HepG2 (cell line): ENCODE results near the gene NOP9. TPM values are rescaled to one million over a fixed set of nuclear protein-coding genes. Genes with fewer than 3 reads are reported as not detected.
A peak's percentile ranks its signal among the peaks of the same experiment; 100 is the strongest.

Experiments used
- ATAC-seq: fragments of 200-7000 bp; cut with Tn5 transposase; 3 replicates; pipeline ENCODE4 v1.9.1; 2020; ENCODE audit warnings: mild to moderate bottlenecking, moderate library complexity
- BruUV-seq: library from RNA; stranded (reverse); fragments of 400-500 nt; replicated peaks from 2 replicates; lab custom pipeline; 2021; lab: Mats Ljungman, UMichigan
- CTCF ChIA-PET: fragments of 300-600 bp; formaldehyde crosslinking; extraction: SDS; loops from one replicate; lab custom pipeline; 2021; ENCODE audit warnings: low total read pairs, inconsistent platforms, low intra/inter-chr PET ratio; lab: Yijun Ruan, JAX
- POLR2A ChIA-PET: fragments of 350-600 bp; sonication (Branson Sonifier 250); formaldehyde crosslinking; loops from one replicate; lab custom pipeline; 2020; ENCODE audit warnings: antibody characterized with exemption, inconsistent platforms; lab: Yijun Ruan, JAX
- DNase-seq: peaks from one replicate; pipeline ENCODE4 v3.0.0-alpha.2; 2015; ENCODE audit warnings: low spot score
- FAIRE-seq: peaks from 3 replicates; lab custom pipeline; 2011; peaks lifted over from hg19 to GRCh38; lab: Jason Lieb, UNC
- H2AFZ ChIP-seq: one replicate; pipeline ENCODE4 v1.6.1; 2011; ENCODE audit warnings: low read length, inconsistent platforms
- H3K27ac ChIP-seq: fragments of 300-600 bp; 3 replicates; pipeline ENCODE4 v1.8.0; 2011; ENCODE audit warnings: mixed run types, mild to moderate bottlenecking, mixed read lengths, low read length, inconsistent platforms; ENCODE audit not compliant: insufficient read depth; ENCODE audit errors: extremely low read length
- H3K27me3 ChIP-seq, 2 experiments: fragments of 200-600 bp in 1 of 2; 2 replicates in 1 of 2; 3 replicates in 1 of 2; pipeline versions ENCODE4 v1.6.0 to v1.8.0; 2011; ENCODE audit warnings: low read length in 2 of 2, mild to moderate bottlenecking in 2 of 2, moderate library complexity in 2 of 2, inconsistent platforms in 1 of 2; ENCODE audit not compliant: insufficient read depth in 2 of 2, control insufficient read depth in 1 of 2
- H3K36me3 ChIP-seq, 2 experiments: fragments of 200-600 bp in 1 of 2; replicated peaks in 1 of 2; 2 replicates in 1 of 2; 3 replicates in 1 of 2; pipeline versions ENCODE4 v1.5.1 to v1.8.0; 2011; ENCODE audit warnings: low read length in 2 of 2, inconsistent platforms in 1 of 2; ENCODE audit not compliant: insufficient read depth in 2 of 2, control insufficient read depth in 1 of 2
- H3K4me1 ChIP-seq: 2 replicates; pipeline ENCODE4 v1.5.1; 2012; ENCODE audit warnings: low read length, inconsistent platforms; ENCODE audit not compliant: insufficient read depth
- H3K4me2 ChIP-seq: 2 replicates; pipeline ENCODE4 v1.6.0; 2011; ENCODE audit warnings: low read depth, low read length, inconsistent platforms
- H3K4me3 ChIP-seq, 3 experiments: fragments of 200-600 bp in 1 of 3; sonication (generic), shearing (Covaris generic) in 1 of 3; replicated peaks in 1 of 3; 2 replicates each; pipeline ENCODE4 v1.5.1; 2011 to 2016; ENCODE audit warnings: low read length in 3 of 3, inconsistent platforms in 2 of 3, low read depth in 2 of 3, mild to moderate bottlenecking in 2 of 3, control low read depth in 1 of 3, mixed read lengths in 1 of 3; ENCODE audit not compliant: insufficient read depth in 1 of 3
- H3K79me2 ChIP-seq: one replicate; pipeline ENCODE4 v1.6.1; 2011; ENCODE audit warnings: low read length, inconsistent platforms; ENCODE audit not compliant: insufficient read depth
- H3K9ac ChIP-seq: 2 replicates; pipeline ENCODE4 v1.6.0; 2011; ENCODE audit warnings: mild to moderate bottlenecking, low read depth, low read length, inconsistent platforms; ENCODE audit not compliant: insufficient read depth
- H3K9me3 ChIP-seq: 2 replicates; pipeline ENCODE4 v1.5.1; 2012; ENCODE audit warnings: mild to moderate bottlenecking, low read length
- H4K20me1 ChIP-seq: 2 replicates; pipeline ENCODE4 v1.6.0; 2011; ENCODE audit warnings: inconsistent platforms, mild to moderate bottlenecking, low read length, moderate library complexity; ENCODE audit not compliant: insufficient read depth
- ARNT ChIP-seq: fragments of 450-650 bp; IDR thresholded peaks from 2 replicates; pipeline ENCODE4 v1.6.1; 2017
- CBX2 ChIP-seq, 2 experiments: fragments of 200-600 bp in 1 of 2; sonication (generic); formaldehyde crosslinking in 1 of 2; IDR thresholded peaks; 2 replicates each; pipeline versions ENCODE4 v1.7.0 to v1.8.1; 2018 to 2022; ENCODE audit warnings: low read depth in 2 of 2, low read length in 1 of 2, mild to moderate bottlenecking in 1 of 2, missing genetic modification reagents in 1 of 2
- HNF4A ChIP-seq: sonication (generic); formaldehyde crosslinking; IDR thresholded peaks from 2 replicates; pipeline ENCODE4 v1.4.0; 2020; ENCODE audit warnings: missing genetic modification reagents
- MAZ ChIP-seq, 2 experiments: sonication (generic) in 1 of 2; formaldehyde crosslinking in 1 of 2; IDR thresholded peaks; 2 replicates each; pipeline versions ENCODE4 v1.5.0 to v1.6.1; 2012 to 2020; ENCODE audit warnings: low read depth in 2 of 2, mild to moderate bottlenecking in 2 of 2, borderline replicate concordance in 1 of 2, improper control_type of control experiment in 1 of 2, low read length in 1 of 2, missing genetic modification reagents in 1 of 2, moderate library complexity in 1 of 2
- NBN ChIP-seq: fragments of 450-650 bp; conservative IDR thresholded peaks from 2 replicates; pipeline ENCODE4 v1.6.1; 2017
- NFRKB ChIP-seq: fragments of 450-650 bp; IDR thresholded peaks from 2 replicates; pipeline ENCODE4 v1.6.1; 2017
- POLR2AphosphoS5 ChIP-seq: IDR thresholded peaks from 2 replicates; pipeline ENCODE4 v1.6.1; 2012; ENCODE audit warnings: low read depth, low read length
- RBFOX2 ChIP-seq: fragments of 200-400 bp; formaldehyde crosslinking; IDR thresholded peaks from 2 replicates; pipeline ENCODE4 v1.6.1; 2017; ENCODE audit warnings: low read depth, mild to moderate bottlenecking, low read length
- SMC3 ChIP-seq: IDR thresholded peaks from 2 replicates; pipeline ENCODE4 v1.6.1; 2011; ENCODE audit warnings: low read length, improper control_type of control experiment
- SP1 ChIP-seq, 2 experiments: fragments of 450-650 bp in 1 of 2; sonication (generic) in 1 of 2; formaldehyde crosslinking in 1 of 2; IDR thresholded peaks; 2 replicates each; pipeline versions ENCODE4 v1.4.0 to v1.6.1; 2016 to 2020; ENCODE audit warnings: missing genetic modification reagents in 1 of 2
- ZBTB49 ChIP-seq: sonication (generic); formaldehyde crosslinking; IDR thresholded peaks from 2 replicates; pipeline ENCODE4 v1.4.0; 2020; ENCODE audit warnings: missing genetic modification reagents, borderline replicate concordance
- ZNF251 ChIP-seq: sonication (generic); formaldehyde crosslinking; IDR thresholded peaks from 2 replicates; pipeline ENCODE4 v1.9.0; 2021; ENCODE audit warnings: mild to moderate bottlenecking, missing genetic modification reagents
- ZNF274 ChIP-seq: sonication (generic); formaldehyde crosslinking; IDR thresholded peaks from 2 replicates; pipeline ENCODE4 v1.5.1; 2020; ENCODE audit warnings: mild to moderate bottlenecking, missing genetic modification reagents
- ZNF282 ChIP-seq: fragments of 450-650 bp; IDR thresholded peaks from 2 replicates; pipeline ENCODE4 v1.6.1; 2018; ENCODE audit not compliant: partially characterized antibody
- ZNF468 ChIP-seq: sonication (generic); formaldehyde crosslinking; IDR thresholded peaks from 2 replicates; pipeline ENCODE4 v1.8.0; 2022; ENCODE audit warnings: mild to moderate bottlenecking, moderate library complexity, missing genetic modification reagents
- ZNF879 ChIP-seq: sonication (generic); formaldehyde crosslinking; IDR thresholded peaks from 2 replicates; pipeline ENCODE4 v1.8.1; 2023; ENCODE audit warnings: missing genetic modification reagents
- WGBS: methylation state at CpG from one replicate; pipeline ENCODE4 v1.1.6; 2017; ENCODE audit warnings: low lambda C conversion rate; 5-methylcytosine and 5-hydroxymethylcytosine counted together
- in situ Hi-C: cut with HindIII; loops from 2 replicates; pipeline ENCODE4 v1.10.0; 2017; ENCODE audit warnings: low pct_unique_long_range_greater_than_20kb; ENCODE audit not compliant: extremely low pct_ligation_motif_present
- intact Hi-C: fragments of 100-400 bp; cut with micrococcal nuclease; formaldehyde crosslinking; loops from one replicate; pipeline ENCODE4 v1.10.0; 2022; ENCODE audit not compliant: unreplicated experiment
- polyA plus RNA-seq, 8 experiments: library from polyadenylated mRNA; depleted of rRNA in 3 of 8; stranded (reverse) in 7 of 8; unstranded in 1 of 8; fragments of >200 nt; fragmentation: Illumina TruSeq in 4 of 8; extraction: Trizol in 4 of 8; gene quantifications; 2 replicates each; pipeline versions ENCODE4 v1.2.1 to v1.2.3, GENCODE V29; 2011 to 2016; ENCODE audit warnings: low read depth in 4 of 8, missing spikeins in 1 of 8, mixed read lengths in 1 of 8; ENCODE audit not compliant: insufficient read depth in 1 of 8
- total RNA-seq, 5 experiments: library from RNA; depleted of rRNA; stranded (reverse); fragments of >200 nt; fragmentation: Illumina TruSeq; extraction: Trizol; gene quantifications; 2 replicates each; pipeline ENCODE4 v1.2.3, GENCODE V29; 2016; ENCODE audit warnings: low read depth in 1 of 5
- TF ChIP-seq, protein P1 (sequence below): sonication (generic); formaldehyde crosslinking; IDR thresholded peaks from 2 replicates; pipeline ENCODE4 v1.4.0; 2020; ENCODE audit warnings: missing genetic modification reagents
- TF ChIP-seq, protein P2 (sequence below): sonication (generic); formaldehyde crosslinking; IDR thresholded peaks from 2 replicates; pipeline ENCODE4 v1.8.0; 2022; ENCODE audit warnings: mild to moderate bottlenecking, missing genetic modification reagents, moderate library complexity

NOP9 gene
- total and polyA plus RNA-seq, 2 of the 13 experiments (the other 11 are each of a cell fraction or from before 2014, with no cell fraction given) = 24.5 to 61.6 TPM

DNA sequence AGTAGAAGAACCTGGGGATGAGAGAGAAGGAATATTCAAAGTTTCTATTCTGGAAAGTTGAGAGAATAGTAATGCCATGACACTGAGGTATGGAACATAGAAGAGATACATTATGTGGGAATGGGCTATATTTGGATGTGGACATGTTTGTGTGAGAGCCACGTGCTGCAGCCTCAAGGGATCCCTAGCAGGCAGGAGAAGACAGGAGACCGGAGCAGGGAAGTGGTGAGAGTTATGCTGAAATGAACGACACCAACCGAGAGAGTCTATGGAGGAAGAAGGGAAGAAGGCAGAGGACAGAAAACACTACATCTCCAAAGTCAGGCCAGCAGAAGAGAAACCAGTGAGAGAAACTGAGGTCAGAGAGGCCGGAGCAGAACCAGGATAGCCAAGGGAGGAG, 50.1 kb downstream of the NOP9 start:
- FAIRE-seq (no peak), ATAC-seq (no peak), DNase-seq (no peak)
- no peak overlapping the region for H3K4me3 ChIP-seq
- no peaks in the 10 kb centered on the region for H3K36me3 ChIP-seq
- WGBS = 40% methylated on average over 5 of the region's 5 CpGs
- in situ Hi-C loops = no loop called here
- no peak overlapping the region for H3K27ac ChIP-seq
- no peak overlapping the region for H3K4me2 ChIP-seq
- no TSS peak for BruUV-seq
- no peaks in the 10 kb centered on the region for H4K20me1 ChIP-seq
- peaks cover 10% of the 10 kb centered on the region for H3K4me1 ChIP-seq
- H3K79me2 ChIP-seq = no peaks in the 10 kb centered on the region
- POLR2A ChIA-PET = no interaction called here
- H2AFZ ChIP-seq = no peak overlapping the region
- CTCF ChIA-PET = no interaction called here
- peaks cover 3 to 14% of the 10 kb centered on the region in 2 experiments; a peak in 2 of 5 replicates for H3K27me3 ChIP-seq
- no peaks in the 10 kb centered on the region for H3K9me3 ChIP-seq
- TF ChIP-seq, protein P1, sequence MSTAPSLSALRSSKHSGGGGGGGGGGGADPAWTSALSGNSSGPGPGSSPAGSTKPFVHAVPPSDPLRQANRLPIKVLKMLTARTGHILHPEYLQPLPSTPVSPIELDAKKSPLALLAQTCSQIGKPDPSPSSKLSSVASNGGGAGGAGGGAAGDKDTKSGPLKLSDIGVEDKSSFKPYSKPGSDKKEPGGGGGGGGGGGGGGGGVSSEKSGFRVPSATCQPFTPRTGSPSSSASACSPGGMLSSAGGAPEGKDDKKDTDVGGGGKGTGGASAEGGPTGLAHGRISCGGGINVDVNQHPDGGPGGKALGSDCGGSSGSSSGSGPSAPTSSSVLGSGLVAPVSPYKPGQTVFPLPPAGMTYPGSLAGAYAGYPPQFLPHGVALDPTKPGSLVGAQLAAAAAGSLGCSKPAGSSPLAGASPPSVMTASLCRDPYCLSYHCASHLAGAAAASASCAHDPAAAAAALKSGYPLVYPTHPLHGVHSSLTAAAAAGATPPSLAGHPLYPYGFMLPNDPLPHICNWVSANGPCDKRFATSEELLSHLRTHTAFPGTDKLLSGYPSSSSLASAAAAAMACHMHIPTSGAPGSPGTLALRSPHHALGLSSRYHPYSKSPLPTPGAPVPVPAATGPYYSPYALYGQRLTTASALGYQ = no peak
- no peak for TF ChIP-seq ZNF282
- TF ChIP-seq NBN = 0 out of 2 replicates have a peak, but pooled peaks have one; percentile 58
- TF ChIP-seq, protein P2, sequence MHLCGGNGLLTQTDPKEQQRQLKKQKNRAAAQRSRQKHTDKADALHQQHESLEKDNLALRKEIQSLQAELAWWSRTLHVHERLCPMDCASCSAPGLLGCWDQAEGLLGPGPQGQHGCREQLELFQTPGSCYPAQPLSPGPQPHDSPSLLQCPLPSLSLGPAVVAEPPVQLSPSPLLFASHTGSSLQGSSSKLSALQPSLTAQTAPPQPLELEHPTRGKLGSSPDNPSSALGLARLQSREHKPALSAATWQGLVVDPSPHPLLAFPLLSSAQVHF (CRISPR knock-in tag) = no peak
- TF ChIP-seq RBFOX2 = no peak
- TF ChIP-seq ZNF879 (CRISPR knock-in tag) = no peak
- TF ChIP-seq HNF4A (CRISPR knock-in tag) = no peak
- TF ChIP-seq NFRKB = peak; percentile 31; the same call in 1 of the 2 replicates
- TF ChIP-seq ZNF468 (CRISPR knock-in tag) = no peak
- TF ChIP-seq SP1 (IDR thresholded peaks at IDR 0.05) = no peak
- no peak for TF ChIP-seq SP1 (CRISPR knock-in tag; IDR thresholded peaks at IDR 0.05)
- TF ChIP-seq POLR2AphosphoS5 = no peak
- TF ChIP-seq ZBTB49 (CRISPR knock-in tag) = no peak
- TF ChIP-seq CBX2 (IDR thresholded peaks at IDR 0.05; ENCODE audit: low read depth, low read length) = no peak
- no peak for TF ChIP-seq CBX2 (CRISPR knock-in tag; IDR thresholded peaks at IDR 0.05; ENCODE audit: low read depth)
- TF ChIP-seq ARNT = 0 out of 2 replicates have a peak, but pooled peaks have one; percentile 64
- TF ChIP-seq ZNF251 (CRISPR knock-in tag) = no peak
- TF ChIP-seq ZNF274 = no peak
- no peak for TF ChIP-seq MAZ (IDR thresholded peaks at IDR 0.05; ENCODE audit: borderline replicate concordance, low read depth, low read length)
- no peak for TF ChIP-seq MAZ (CRISPR knock-in tag; IDR thresholded peaks at IDR 0.05; ENCODE audit: low read depth)
- no peak for TF ChIP-seq SMC3
- TF ChIP-seq, all 625 proteins: peak for 3
- H3K9ac ChIP-seq = no peak overlapping the region
- intact Hi-C loops = no loop called here
